ENCODE measurements around the gene WNT3A. TPM values are rescaled to one million over a fixed set of nuclear protein-coding genes. Genes with fewer than 3 reads are reported as not detected.

WNT3A gene
- polyA plus RNA-seq, 2 donors, result 0.69 to 1.3 TPM

DNA sequence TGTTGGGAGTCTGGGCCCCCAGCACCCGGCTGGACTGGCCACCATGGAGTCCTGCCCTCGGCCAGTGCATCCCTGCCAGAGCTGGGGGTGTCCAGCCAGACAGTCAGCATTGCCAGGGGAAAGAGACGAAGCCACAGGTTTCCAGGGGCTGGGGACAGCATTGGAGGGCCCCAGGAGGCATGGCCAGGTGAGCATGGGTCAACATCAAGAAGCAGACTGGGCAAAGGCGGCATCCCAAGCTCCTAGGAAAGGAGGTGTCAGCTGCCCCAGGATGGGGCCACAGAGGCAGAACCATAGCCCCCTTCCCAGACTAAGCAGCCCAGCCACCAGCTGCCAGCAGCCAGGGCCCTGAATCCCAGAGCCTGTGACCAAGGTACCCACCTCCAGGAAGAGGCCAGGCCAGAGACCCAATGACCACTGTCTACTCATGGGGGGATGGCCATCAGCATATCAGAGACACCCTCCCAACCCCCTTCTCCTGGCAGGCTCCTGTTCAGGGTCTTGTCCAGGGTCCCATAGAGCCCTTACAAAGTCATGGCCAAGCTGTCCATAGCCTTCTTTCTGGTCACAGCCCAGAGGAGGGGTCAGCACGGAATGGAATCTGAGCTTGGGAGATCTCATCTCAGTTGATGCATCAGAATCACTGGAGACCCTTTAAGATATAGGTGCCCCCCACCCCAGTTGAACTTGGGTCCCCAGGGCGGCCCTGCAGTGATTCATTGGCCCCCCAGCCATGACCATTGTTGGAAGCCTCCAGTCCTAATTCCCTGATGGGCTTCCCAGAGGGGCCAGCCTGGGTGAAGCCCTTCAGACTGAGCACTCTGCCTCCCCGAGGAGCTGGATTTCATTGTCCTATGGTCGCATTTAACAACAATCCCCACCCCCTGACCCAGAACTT is 32.5 kb downstream of the WNT3A start:
- Histone ChIP-seq H3K9me3 (ENCODE audit: control insufficient read depth in 2 of 2, insufficient read depth in 1 of 2, low read depth in 1 of 2, low read length in 1 of 2) (no peaks in the 10 kb centered on the region), H3K27ac (ENCODE audit: low read depth in 2 of 2, low read length in 1 of 2) (no peak overlapping the region), H3K4me1 (ENCODE audit: control insufficient read depth in 2 of 2, insufficient read depth in 2 of 2, low read length in 1 of 2) (peaks cover 0 to 6% of the 10 kb centered on the region in 2 donors), H3K36me3 (ENCODE audit: control insufficient read depth in 2 of 2, insufficient read depth in 2 of 2, low read length in 1 of 2) (no peaks in the 10 kb centered on the region), H3K4me3 (ENCODE audit: low read depth in 1 of 2, low read length in 2 of 2) (no peak overlapping the region), H3K27me3 (ENCODE audit: control insufficient read depth in 1 of 2, insufficient read depth in 2 of 2, low read length in 2 of 2) (no peaks in the 10 kb centered on the region)
- WGBS, 2 donors, result 82 to 87% methylated on average over 8 of the region's 8 CpGs

DNA sequence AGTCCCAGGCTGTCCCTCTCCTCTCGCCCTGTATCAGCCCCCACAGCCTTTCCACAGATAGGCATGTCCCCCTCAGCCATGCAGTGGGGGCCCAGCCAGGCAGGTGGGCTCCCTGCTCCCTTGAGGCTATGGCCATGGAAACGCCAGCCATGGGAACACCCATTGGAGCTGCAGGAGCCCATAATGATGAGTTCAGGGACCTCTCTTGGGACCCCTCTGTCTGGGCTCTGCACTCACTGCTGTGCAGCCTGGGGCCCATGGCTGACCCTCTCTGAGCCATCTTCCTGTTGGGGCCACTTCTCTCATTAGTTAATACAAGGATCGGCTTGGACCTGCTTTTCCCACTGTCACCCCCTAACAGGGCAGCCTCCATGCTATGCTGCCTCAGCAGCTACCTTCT is 33.2 kb downstream of the WNT3A start:
- Histone ChIP-seq H3K27me3 (ENCODE audit: control insufficient read depth in 1 of 2, insufficient read depth in 2 of 2, low read length in 2 of 2) (no peaks in the 10 kb centered on the region), H3K4me1 (ENCODE audit: control insufficient read depth in 2 of 2, insufficient read depth in 2 of 2, low read length in 1 of 2) (peaks cover 0 to 6% of the 10 kb centered on the region in 2 donors), H3K9me3 (ENCODE audit: control insufficient read depth in 2 of 2, insufficient read depth in 1 of 2, low read depth in 1 of 2, low read length in 1 of 2) (no peaks in the 10 kb centered on the region), H3K27ac (ENCODE audit: low read depth in 2 of 2, low read length in 1 of 2) (no peak overlapping the region), H3K36me3 (ENCODE audit: control insufficient read depth in 2 of 2, insufficient read depth in 2 of 2, low read length in 1 of 2) (no peaks in the 10 kb centered on the region), H3K4me3 (ENCODE audit: low read depth in 1 of 2, low read length in 2 of 2) (no peak overlapping the region)
- 76 to 90% methylated on average over 3 of the region's 3 CpGs for WGBS, 2 donors

- Histone ChIP-seq H3K4me3 (ENCODE audit: low read depth in 1 of 2, low read length in 2 of 2) (no peak overlapping the region), H3K27me3 (ENCODE audit: control insufficient read depth in 1 of 2, insufficient read depth in 2 of 2, low read length in 2 of 2) (no peaks in the 10 kb centered on the region), H3K9me3 (ENCODE audit: control insufficient read depth in 2 of 2, insufficient read depth in 1 of 2, low read depth in 1 of 2, low read length in 1 of 2) (no peaks in the 10 kb centered on the region), H3K4me1 (ENCODE audit: control insufficient read depth in 2 of 2, insufficient read depth in 2 of 2, low read length in 1 of 2) (peaks cover 0 to 15% of the 10 kb centered on the region in 2 donors), H3K27ac (ENCODE audit: low read depth in 2 of 2, low read length in 1 of 2) (no peak overlapping the region), H3K36me3 (ENCODE audit: control insufficient read depth in 2 of 2, insufficient read depth in 2 of 2, low read length in 1 of 2) (no peaks in the 10 kb centered on the region)
- WGBS, 2 donors, result 67 to 83% methylated on average over 2 of the region's 2 CpGs
Measured at GRCh38 chr1:228041316-228041715, 34.5 kb downstream of the WNT3A start.

DNA sequence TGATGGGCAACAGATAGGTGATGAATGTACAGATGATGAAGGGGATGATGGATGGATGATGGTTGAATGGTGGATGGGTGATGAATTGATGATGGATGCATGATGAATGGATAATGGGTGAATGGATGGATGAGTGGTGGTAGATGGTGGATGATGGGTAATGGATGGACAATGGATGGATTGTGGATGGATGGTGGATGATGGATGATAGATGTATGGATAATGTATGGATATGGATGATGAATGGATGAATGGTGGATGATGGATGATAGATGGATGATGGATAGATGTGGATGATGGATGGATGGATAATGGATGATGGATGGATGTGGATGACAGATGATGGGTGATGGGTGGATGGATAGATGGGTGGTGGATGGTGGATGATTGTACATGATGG is 35.7 kb downstream of the WNT3A start:
- H3K4me3 ChIP-seq (ENCODE audit: low read depth in 1 of 2, low read length in 2 of 2), result no peak overlapping the region
- no peaks in the 10 kb centered on the region for H3K27me3 ChIP-seq (ENCODE audit: control insufficient read depth in 1 of 2, insufficient read depth in 2 of 2, low read length in 2 of 2)
- no peaks in the 10 kb centered on the region for H3K36me3 ChIP-seq (ENCODE audit: control insufficient read depth in 2 of 2, insufficient read depth in 2 of 2, low read length in 1 of 2)
- H3K9me3 ChIP-seq (ENCODE audit: control insufficient read depth in 2 of 2, insufficient read depth in 1 of 2, low read depth in 1 of 2, low read length in 1 of 2), result no peaks in the 10 kb centered on the region
- H3K4me1 ChIP-seq (ENCODE audit: control insufficient read depth in 2 of 2, insufficient read depth in 2 of 2, low read length in 1 of 2), result peaks cover 0 to 15% of the 10 kb centered on the region in 2 donors
- no peak overlapping the region for H3K27ac ChIP-seq (ENCODE audit: low read depth in 2 of 2, low read length in 1 of 2)

DNA sequence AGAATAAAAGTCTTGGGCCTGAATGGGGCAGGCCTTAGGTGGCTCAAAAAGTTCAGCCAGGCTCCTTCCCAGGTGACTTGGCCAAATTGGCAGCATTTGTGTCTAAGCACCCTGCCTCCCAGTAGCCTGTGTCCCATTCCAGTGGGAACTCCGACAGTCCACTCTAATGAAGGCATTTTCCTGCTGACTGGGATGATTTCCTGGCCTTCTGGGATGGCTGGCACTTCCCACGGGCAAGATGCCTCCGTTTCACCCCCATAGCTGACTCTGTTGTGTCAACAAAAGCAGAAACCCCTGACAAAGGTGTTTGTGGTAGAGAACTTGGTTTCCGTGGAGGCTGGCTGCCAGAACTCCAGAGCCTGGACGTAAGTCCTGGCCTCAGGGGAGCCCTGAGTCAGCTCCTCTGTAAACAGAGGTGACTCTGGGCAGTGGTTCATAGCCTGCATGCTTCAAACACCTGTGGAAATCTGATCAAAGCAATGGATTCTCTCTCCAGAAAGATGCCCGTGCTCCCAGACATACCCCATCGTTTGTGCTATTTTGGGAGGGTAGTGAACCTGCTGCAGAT is 36.6 kb downstream of the WNT3A start:
- H3K9me3 ChIP-seq (ENCODE audit: control insufficient read depth in 2 of 2, insufficient read depth in 1 of 2, low read depth in 1 of 2, low read length in 1 of 2), result peaks cover 0 to 4% of the 10 kb centered on the region in 2 donors
- peaks cover 0 to 15% of the 10 kb centered on the region in 2 donors for H3K4me1 ChIP-seq (ENCODE audit: control insufficient read depth in 2 of 2, insufficient read depth in 2 of 2, low read length in 1 of 2)
- H3K36me3 ChIP-seq (ENCODE audit: control insufficient read depth in 2 of 2, insufficient read depth in 2 of 2, low read length in 1 of 2), result no peaks in the 10 kb centered on the region
- no peaks in the 10 kb centered on the region for H3K27me3 ChIP-seq (ENCODE audit: control insufficient read depth in 1 of 2, insufficient read depth in 2 of 2, low read length in 2 of 2)
- H3K4me3 ChIP-seq (ENCODE audit: low read depth in 1 of 2, low read length in 2 of 2), result no peak overlapping the region
- 32 to 46% methylated on average over 7 of the region's 7 CpGs for WGBS, 2 donors
- H3K27ac ChIP-seq (ENCODE audit: low read depth in 2 of 2, low read length in 1 of 2), result no peak overlapping the region

DNA sequence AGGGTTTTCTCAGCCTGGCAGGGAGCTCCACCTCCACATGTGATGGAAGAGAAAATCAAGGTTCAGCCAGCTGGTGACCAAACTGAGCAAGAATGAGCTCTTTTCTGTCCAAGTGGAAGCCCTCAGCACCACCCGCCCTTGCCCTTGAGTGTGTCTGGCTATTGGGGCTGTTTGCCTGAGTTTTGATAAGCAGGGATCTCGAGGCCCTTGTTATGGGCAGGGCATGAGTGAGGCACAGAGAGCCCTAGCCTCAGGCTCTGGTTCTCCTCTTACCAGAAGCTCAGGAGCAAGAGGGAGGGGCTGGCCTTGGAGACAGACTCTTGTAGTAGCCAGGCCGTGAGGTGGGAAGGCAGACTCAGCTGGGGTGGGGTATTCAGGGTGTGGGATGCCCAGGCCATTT is 38.2 kb downstream of the WNT3A start:
- Histone ChIP-seq H3K9me3 (ENCODE audit: control insufficient read depth in 2 of 2, insufficient read depth in 1 of 2, low read depth in 1 of 2, low read length in 1 of 2) (peaks cover 0 to 4% of the 10 kb centered on the region in 2 donors), H3K27me3 (ENCODE audit: control insufficient read depth in 1 of 2, insufficient read depth in 2 of 2, low read length in 2 of 2) (no peaks in the 10 kb centered on the region), H3K27ac (ENCODE audit: low read depth in 2 of 2, low read length in 1 of 2) (no peak overlapping the region), H3K36me3 (ENCODE audit: control insufficient read depth in 2 of 2, insufficient read depth in 2 of 2, low read length in 1 of 2) (no peaks in the 10 kb centered on the region), H3K4me3 (ENCODE audit: low read depth in 1 of 2, low read length in 2 of 2) (no peak overlapping the region), H3K4me1 (ENCODE audit: control insufficient read depth in 2 of 2, insufficient read depth in 2 of 2, low read length in 1 of 2) (peaks cover 0 to 15% of the 10 kb centered on the region in 2 donors)
- 55 to 60% methylated on average over 3 of the region's 3 CpGs for WGBS, 2 donors

DNA sequence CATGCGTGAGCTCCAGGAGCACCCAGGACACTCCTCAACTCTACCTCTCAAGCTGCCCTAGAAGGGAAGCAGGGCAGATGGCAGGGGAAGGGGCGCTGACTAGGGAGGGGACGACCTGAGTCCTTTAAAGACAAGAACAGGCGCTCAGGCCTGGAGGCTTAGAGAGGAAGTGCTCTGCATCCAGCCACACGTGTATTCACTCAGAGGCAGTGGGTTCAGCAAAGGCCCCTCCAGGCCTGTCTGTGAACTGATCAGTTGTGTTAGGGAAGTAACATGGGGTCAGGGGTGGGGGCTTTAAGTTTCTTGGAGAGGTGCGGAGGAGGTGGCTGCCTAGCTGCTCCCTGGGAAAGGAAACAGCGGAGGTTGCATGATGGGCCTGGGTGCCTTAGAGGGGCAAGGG is 38.6 kb downstream of the WNT3A start:
- Histone ChIP-seq H3K4me3 (ENCODE audit: low read depth in 1 of 2, low read length in 2 of 2) (no peak overlapping the region), H3K27ac (ENCODE audit: low read depth in 2 of 2, low read length in 1 of 2) (no peak overlapping the region), H3K36me3 (ENCODE audit: control insufficient read depth in 2 of 2, insufficient read depth in 2 of 2, low read length in 1 of 2) (no peaks in the 10 kb centered on the region), H3K27me3 (ENCODE audit: control insufficient read depth in 1 of 2, insufficient read depth in 2 of 2, low read length in 2 of 2) (no peaks in the 10 kb centered on the region), H3K4me1 (ENCODE audit: control insufficient read depth in 2 of 2, insufficient read depth in 2 of 2, low read length in 1 of 2) (peaks cover 0 to 15% of the 10 kb centered on the region in 2 donors), H3K9me3 (ENCODE audit: control insufficient read depth in 2 of 2, insufficient read depth in 1 of 2, low read depth in 1 of 2, low read length in 1 of 2) (peaks cover 0 to 4% of the 10 kb centered on the region in 2 donors)
- 73% methylated on average over 7 of the region's 7 CpGs for WGBS, 2 donors

DNA sequence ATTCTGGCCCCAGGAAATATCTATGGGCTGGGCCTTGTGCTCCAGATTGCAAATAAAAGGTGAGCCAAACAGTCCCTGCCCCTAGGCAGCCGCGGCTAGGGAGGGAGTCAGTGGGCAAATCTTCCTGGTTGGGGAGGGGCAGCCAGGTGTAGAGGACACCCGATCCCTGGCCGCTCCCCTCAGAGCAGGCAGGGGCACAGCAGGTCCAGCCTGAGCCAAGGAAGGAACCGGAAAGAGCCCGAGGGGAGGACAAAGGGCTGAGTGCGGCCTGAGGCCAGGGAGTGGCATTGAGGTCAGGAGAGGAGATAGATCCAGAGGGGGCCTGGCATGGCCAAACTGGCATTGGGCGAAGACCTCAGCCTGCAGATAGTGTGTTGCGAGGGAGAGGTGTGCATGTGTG is 39.1 kb downstream of the WNT3A start:
- Histone ChIP-seq H3K4me3 (ENCODE audit: low read depth in 1 of 2, low read length in 2 of 2) (no peak overlapping the region), H3K36me3 (ENCODE audit: control insufficient read depth in 2 of 2, insufficient read depth in 2 of 2, low read length in 1 of 2) (no peaks in the 10 kb centered on the region), H3K4me1 (ENCODE audit: control insufficient read depth in 2 of 2, insufficient read depth in 2 of 2, low read length in 1 of 2) (peaks cover 0 to 15% of the 10 kb centered on the region in 2 donors), H3K27me3 (ENCODE audit: control insufficient read depth in 1 of 2, insufficient read depth in 2 of 2, low read length in 2 of 2) (no peaks in the 10 kb centered on the region), H3K9me3 (ENCODE audit: control insufficient read depth in 2 of 2, insufficient read depth in 1 of 2, low read depth in 1 of 2, low read length in 1 of 2) (peaks cover 0 to 4% of the 10 kb centered on the region in 2 donors), H3K27ac (ENCODE audit: low read depth in 2 of 2, low read length in 1 of 2) (no peak overlapping the region)
- 53 to 64% methylated on average over 9 of the region's 9 CpGs for WGBS, 2 donors

GRCh38 chr1:228046421-228047182 is 39.8 kb downstream of the WNT3A start:
- H3K27me3 ChIP-seq (ENCODE audit: control insufficient read depth in 1 of 2, insufficient read depth in 2 of 2, low read length in 2 of 2), result no peaks in the 10 kb centered on the region
- 95 to 96% methylated on average over 8 of the region's 8 CpGs for WGBS, 2 donors
- H3K4me3 ChIP-seq (ENCODE audit: low read depth in 1 of 2, low read length in 2 of 2), result no peak overlapping the region
- H3K36me3 ChIP-seq (ENCODE audit: control insufficient read depth in 2 of 2, insufficient read depth in 2 of 2, low read length in 1 of 2), result no peaks in the 10 kb centered on the region
- H3K27ac ChIP-seq (ENCODE audit: low read depth in 2 of 2, low read length in 1 of 2), result no peak overlapping the region
- peaks cover 0 to 15% of the 10 kb centered on the region in 2 donors for H3K4me1 ChIP-seq (ENCODE audit: control insufficient read depth in 2 of 2, insufficient read depth in 2 of 2, low read length in 1 of 2)
- peaks cover 0 to 4% of the 10 kb centered on the region in 2 donors for H3K9me3 ChIP-seq (ENCODE audit: control insufficient read depth in 2 of 2, insufficient read depth in 1 of 2, low read depth in 1 of 2, low read length in 1 of 2)

Data from esophagus (tissue), 2 donors.